SK-N-SH treated with all-trans-retinoic acid at 6 μM for 48 hours (cell line): ENCODE measurements around the gene LRRFIP1.

ENCODE experiments used
- OSR1 ChIP-seq: fragments of 250-450 bp; sonication (Bioruptor Pico); IDR thresholded peaks from 2 replicates; pipeline ENCODE4 v1.8.0; 2022; ENCODE audit warnings: moderate library complexity, mild to moderate bottlenecking, inconsistent platforms
- PPARA ChIP-seq: fragments of 250-450 bp; sonication (Bioruptor Pico); IDR thresholded peaks from 2 replicates; pipeline ENCODE4 v1.5.0; 2020; ENCODE audit warnings: mild to moderate bottlenecking, borderline replicate concordance
- ZFP3 ChIP-seq: fragments of 250-450 bp; sonication (Bioruptor Pico); IDR thresholded peaks from 2 replicates; pipeline ENCODE4 v1.5.0; 2020; ENCODE audit warnings: mild to moderate bottlenecking, moderate library complexity
- ZFP30 ChIP-seq: fragments of 450-650 bp; formaldehyde crosslinking; IDR thresholded peaks from 2 replicates; pipeline ENCODE4 v1.5.0; 2022; ENCODE audit warnings: mild to moderate bottlenecking, moderate library complexity

GRCh38 chr2:237653776-237654558 is 26.6 kb downstream of the LRRFIP1 start:
- no peak for TF ChIP-seq ZFP3 (CRISPR knock-in tag)
- TF ChIP-seq ZFP30 (CRISPR knock-in tag), result no peak
- no peak for TF ChIP-seq OSR1
- no peak for TF ChIP-seq PPARA (CRISPR knock-in tag)
